Loucy (cell line): ENCODE results near the gene IPO4.

Experiments
- EZH2phosphoT487 ChIP-seq: fragments of 200-600 bp; IDR thresholded peaks from 2 replicates; pipeline ENCODE4 v1.6.1; 2018; ENCODE audit warnings: antibody characterized with exemption, mild to moderate bottlenecking, moderate library complexity, borderline replicate concordance
- TF ChIP-seq, protein P1 (sequence below): fragments of 200-600 bp; sonication (generic); conservative IDR thresholded peaks from 2 replicates; pipeline ENCODE4 v1.5.1; 2014; ENCODE audit warnings: mild to moderate bottlenecking, antibody characterized with exemption, low read length

- TF ChIP-seq, protein P1, sequence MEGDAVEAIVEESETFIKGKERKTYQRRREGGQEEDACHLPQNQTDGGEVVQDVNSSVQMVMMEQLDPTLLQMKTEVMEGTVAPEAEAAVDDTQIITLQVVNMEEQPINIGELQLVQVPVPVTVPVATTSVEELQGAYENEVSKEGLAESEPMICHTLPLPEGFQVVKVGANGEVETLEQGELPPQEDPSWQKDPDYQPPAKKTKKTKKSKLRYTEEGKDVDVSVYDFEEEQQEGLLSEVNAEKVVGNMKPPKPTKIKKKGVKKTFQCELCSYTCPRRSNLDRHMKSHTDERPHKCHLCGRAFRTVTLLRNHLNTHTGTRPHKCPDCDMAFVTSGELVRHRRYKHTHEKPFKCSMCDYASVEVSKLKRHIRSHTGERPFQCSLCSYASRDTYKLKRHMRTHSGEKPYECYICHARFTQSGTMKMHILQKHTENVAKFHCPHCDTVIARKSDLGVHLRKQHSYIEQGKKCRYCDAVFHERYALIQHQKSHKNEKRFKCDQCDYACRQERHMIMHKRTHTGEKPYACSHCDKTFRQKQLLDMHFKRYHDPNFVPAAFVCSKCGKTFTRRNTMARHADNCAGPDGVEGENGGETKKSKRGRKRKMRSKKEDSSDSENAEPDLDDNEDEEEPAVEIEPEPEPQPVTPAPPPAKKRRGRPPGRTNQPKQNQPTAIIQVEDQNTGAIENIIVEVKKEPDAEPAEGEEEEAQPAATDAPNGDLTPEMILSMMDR = no peak
- TF ChIP-seq EZH2phosphoT487 = no peak
Observed at GRCh38 chr14:24196071-24197055, 7.7 kb upstream of the IPO4 start.
